ENCODE results near the gene RAB24. TPM values are rescaled to one million over a fixed set of nuclear protein-coding genes. Genes with fewer than 3 reads are reported as not detected.

RAB24 gene
- total RNA-seq, 1 donor from 2014 or later, result 31.7 TPM

- Histone ChIP-seq H3K9me3 (ENCODE audit: insufficient read depth, low read depth, low read length) (no peaks in the 10 kb centered on the region), H4K20me1 (ENCODE audit: insufficient read depth, low read length) (peaks cover 57% of the 10 kb centered on the region), H3K27me3 (ENCODE audit: insufficient read depth, low read length) (no peaks in the 10 kb centered on the region), H2AFZ (ENCODE audit: low read depth, low read length) (no peak overlapping the region), H3K9ac (ENCODE audit: low read length) (peak overlapping the region; percentile 4), H3K36me3 (ENCODE audit: insufficient read depth, low read length) (peaks cover 29% of the 10 kb centered on the region), H3K4me1 (ENCODE audit: insufficient read depth, low read length) (peaks cover 35% of the 10 kb centered on the region), H3K4me2 (ENCODE audit: low read length) (peak overlapping the region; percentile 52), H3K27ac (ENCODE audit: low read depth, low read length) (peak overlapping the region; percentile 23), H3K79me2 (ENCODE audit: insufficient read depth, low read length) (peaks cover 45% of the 10 kb centered on the region), H3K4me3 (ENCODE audit: insufficient read depth, low read depth, low read length) (no peak overlapping the region)
- peaks cover 24% of the 10 kb centered on the region for H3K4me1 Mint-ChIP-seq (ENCODE audit: low read depth, unreplicated experiment)
- TF ChIP-seq EZH2 (IDR thresholded peaks at IDR 0.05; ENCODE audit: insufficient read depth, low read length), result no peak
- TF ChIP-seq, protein P1, sequence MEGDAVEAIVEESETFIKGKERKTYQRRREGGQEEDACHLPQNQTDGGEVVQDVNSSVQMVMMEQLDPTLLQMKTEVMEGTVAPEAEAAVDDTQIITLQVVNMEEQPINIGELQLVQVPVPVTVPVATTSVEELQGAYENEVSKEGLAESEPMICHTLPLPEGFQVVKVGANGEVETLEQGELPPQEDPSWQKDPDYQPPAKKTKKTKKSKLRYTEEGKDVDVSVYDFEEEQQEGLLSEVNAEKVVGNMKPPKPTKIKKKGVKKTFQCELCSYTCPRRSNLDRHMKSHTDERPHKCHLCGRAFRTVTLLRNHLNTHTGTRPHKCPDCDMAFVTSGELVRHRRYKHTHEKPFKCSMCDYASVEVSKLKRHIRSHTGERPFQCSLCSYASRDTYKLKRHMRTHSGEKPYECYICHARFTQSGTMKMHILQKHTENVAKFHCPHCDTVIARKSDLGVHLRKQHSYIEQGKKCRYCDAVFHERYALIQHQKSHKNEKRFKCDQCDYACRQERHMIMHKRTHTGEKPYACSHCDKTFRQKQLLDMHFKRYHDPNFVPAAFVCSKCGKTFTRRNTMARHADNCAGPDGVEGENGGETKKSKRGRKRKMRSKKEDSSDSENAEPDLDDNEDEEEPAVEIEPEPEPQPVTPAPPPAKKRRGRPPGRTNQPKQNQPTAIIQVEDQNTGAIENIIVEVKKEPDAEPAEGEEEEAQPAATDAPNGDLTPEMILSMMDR (IDR thresholded peaks at IDR 0.05; ENCODE audit: insufficient read depth, low read depth, low read length), result no peak
- H3K4me3 Mint-ChIP-seq (ENCODE audit: unreplicated experiment), result peak overlapping the region; percentile 69
- no peaks in the 10 kb centered on the region for H3K9me3 Mint-ChIP-seq (ENCODE audit: unreplicated experiment)
- FAIRE-seq (no peak), DNase-seq (ENCODE audit: low read depth) (peak; percentile 71)
- H3K27me3 Mint-ChIP-seq (ENCODE audit: low read depth, unreplicated experiment), result no peaks in the 10 kb centered on the region
- H3K27ac Mint-ChIP-seq (ENCODE audit: unreplicated experiment), result peak overlapping the region; percentile 96
- peaks cover 26% of the 10 kb centered on the region for H3K36me3 Mint-ChIP-seq (ENCODE audit: low read depth, unreplicated experiment)
These were observed 3.2 kb downstream of the RAB24 start for GRCh38 chr5:177300236-177300880.

GRCh38 chr5:177299697-177300096 is 3.8 kb downstream of the RAB24 start:
- peaks cover 19% of the 10 kb centered on the region for H3K4me1 Mint-ChIP-seq (ENCODE audit: low read depth, unreplicated experiment)
- H3K4me3 Mint-ChIP-seq (ENCODE audit: unreplicated experiment), result peak overlapping the region; percentile 35
- FAIRE-seq (no peak), DNase-seq (ENCODE audit: low read depth) (no peak)
- H3K4me2 ChIP-seq (ENCODE audit: low read length), result no peak overlapping the region
- peaks cover 29% of the 10 kb centered on the region for H3K4me1 ChIP-seq (ENCODE audit: insufficient read depth, low read length)
- H4K20me1 ChIP-seq (ENCODE audit: insufficient read depth, low read length), result peaks cover 50% of the 10 kb centered on the region
- H3K9me3 ChIP-seq (ENCODE audit: insufficient read depth, low read depth, low read length), result no peaks in the 10 kb centered on the region
- no peaks in the 10 kb centered on the region for H3K27me3 ChIP-seq (ENCODE audit: insufficient read depth, low read length)
- H3K27ac Mint-ChIP-seq (ENCODE audit: unreplicated experiment), result peak overlapping the region; percentile 69
- H3K36me3 ChIP-seq (ENCODE audit: insufficient read depth, low read length), result peaks cover 35% of the 10 kb centered on the region
- TF ChIP-seq, protein P1 (IDR thresholded peaks at IDR 0.05; ENCODE audit: insufficient read depth, low read depth, low read length), result no peak
- TF ChIP-seq EZH2 (IDR thresholded peaks at IDR 0.05; ENCODE audit: insufficient read depth, low read length), result no peak
- H3K9me3 Mint-ChIP-seq (ENCODE audit: unreplicated experiment), result no peaks in the 10 kb centered on the region
- peaks cover 25% of the 10 kb centered on the region for H3K36me3 Mint-ChIP-seq (ENCODE audit: low read depth, unreplicated experiment)
- H3K27me3 Mint-ChIP-seq (ENCODE audit: low read depth, unreplicated experiment), result no peaks in the 10 kb centered on the region
- no peak overlapping the region for H3K9ac ChIP-seq (ENCODE audit: low read length)
- no peak overlapping the region for H3K4me3 ChIP-seq (ENCODE audit: insufficient read depth, low read depth, low read length)
- H3K79me2 ChIP-seq (ENCODE audit: insufficient read depth, low read length), result peaks cover 38% of the 10 kb centered on the region
- H2AFZ ChIP-seq (ENCODE audit: low read depth, low read length), result no peak overlapping the region
- no peak overlapping the region for H3K27ac ChIP-seq (ENCODE audit: low read depth, low read length)

DNA sequence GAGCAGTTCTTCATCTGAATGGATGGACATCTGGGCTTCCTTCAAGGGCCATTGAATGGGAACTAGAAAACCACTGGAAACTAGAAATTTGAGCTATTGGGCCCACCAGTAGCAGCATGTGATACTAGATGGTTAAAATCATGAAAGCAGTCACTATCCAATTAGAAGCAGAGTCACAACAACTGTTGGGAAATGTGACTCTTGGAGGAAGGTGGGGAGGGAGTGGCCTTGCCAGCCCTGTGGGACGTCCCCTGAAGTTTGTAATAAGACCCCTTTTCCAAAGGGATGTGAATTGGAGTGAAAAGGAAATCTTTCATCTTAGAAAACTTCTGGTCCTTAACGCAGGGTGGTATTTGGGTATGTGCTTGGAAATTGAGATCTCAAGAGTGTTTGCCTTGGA is 5.6 kb downstream of the RAB24 start:
- H3K4me3 ChIP-seq (ENCODE audit: insufficient read depth, low read depth, low read length), result no peak overlapping the region
- TF ChIP-seq, protein P1 (IDR thresholded peaks at IDR 0.05; ENCODE audit: insufficient read depth, low read depth, low read length), result no peak
- no peak for TF ChIP-seq EZH2 (IDR thresholded peaks at IDR 0.05; ENCODE audit: insufficient read depth, low read length)
- H3K36me3 ChIP-seq (ENCODE audit: insufficient read depth, low read length), result peaks cover 50% of the 10 kb centered on the region
- H3K27ac ChIP-seq (ENCODE audit: low read depth, low read length), result no peak overlapping the region
- H3K27me3 ChIP-seq (ENCODE audit: insufficient read depth, low read length), result no peaks in the 10 kb centered on the region
- Mint-ChIP-seq H3K27ac (ENCODE audit: unreplicated experiment) (peak overlapping the region; percentile 47), H3K27me3 (ENCODE audit: low read depth, unreplicated experiment) (no peaks in the 10 kb centered on the region), H3K4me3 (ENCODE audit: unreplicated experiment) (no peak overlapping the region), H3K36me3 (ENCODE audit: low read depth, unreplicated experiment) (peaks cover 32% of the 10 kb centered on the region), H3K9me3 (ENCODE audit: unreplicated experiment) (no peaks in the 10 kb centered on the region), H3K4me1 (ENCODE audit: low read depth, unreplicated experiment) (peaks cover 19% of the 10 kb centered on the region)
- H3K9ac ChIP-seq (ENCODE audit: low read length), result no peak overlapping the region
- H3K79me2 ChIP-seq (ENCODE audit: insufficient read depth, low read length), result peaks cover 21% of the 10 kb centered on the region
- no peak overlapping the region for H2AFZ ChIP-seq (ENCODE audit: low read depth, low read length)
- FAIRE-seq (no peak), DNase-seq (ENCODE audit: low read depth) (no peak)
- H3K4me2 ChIP-seq (ENCODE audit: low read length), result no peak overlapping the region
- peaks cover 43% of the 10 kb centered on the region for H4K20me1 ChIP-seq (ENCODE audit: insufficient read depth, low read length)
- no peaks in the 10 kb centered on the region for H3K9me3 ChIP-seq (ENCODE audit: insufficient read depth, low read depth, low read length)
- peaks cover 22% of the 10 kb centered on the region for H3K4me1 ChIP-seq (ENCODE audit: insufficient read depth, low read length)

Data from astrocyte (in vitro differentiated cells and primary cell).